Fibroblast of lung (primary cell): ENCODE results near the gene FAM47C. TPM values are rescaled to one million over a fixed set of nuclear protein-coding genes. Genes with fewer than 3 reads are reported as not detected.
"Not testable (repeated sequence)": the region's sequence is repeated elsewhere in the genome, so short reads cannot be mapped to it uniquely, and the experiment has no call there.

Experiments
- DNase-seq, 2 donors: peaks; one replicate each; pipeline versions ENCODE4 v3.0.0 to v3.0.0-alpha.2; 2010; ENCODE audit warnings: low read depth in 2 of 2
- H2AFZ ChIP-seq: 2 replicates; pipeline ENCODE4 v1.5.1; 2012; ENCODE audit warnings: low read length, control low read depth, inconsistent platforms
- H3K27ac ChIP-seq: 2 replicates; pipeline ENCODE4 v1.5.1; 2011; ENCODE audit warnings: low read length, control low read depth; ENCODE audit not compliant: insufficient read depth
- H3K27me3 ChIP-seq: 2 replicates; pipeline ENCODE4 v1.5.1; 2011; ENCODE audit warnings: mild to moderate bottlenecking, low read length; ENCODE audit not compliant: control insufficient read depth, insufficient read depth
- H3K36me3 ChIP-seq: 2 replicates; pipeline ENCODE4 v1.5.1; 2011; ENCODE audit warnings: low read length; ENCODE audit not compliant: control insufficient read depth, insufficient read depth
- H3K4me1 ChIP-seq: 2 replicates; pipeline ENCODE4 v1.5.1; 2011; ENCODE audit warnings: low read length; ENCODE audit not compliant: control insufficient read depth, insufficient read depth; ENCODE audit errors: extremely low read depth
- H3K4me2 ChIP-seq: 2 replicates; pipeline ENCODE4 v1.5.1; 2011; ENCODE audit warnings: low read length, control low read depth; ENCODE audit not compliant: insufficient read depth; ENCODE audit errors: extremely low read depth
- H3K4me3 ChIP-seq, 4 experiments: fragments of 200-600 bp in 1 of 4; sonication (generic) in 1 of 4; replicated peaks in 1 of 4; 2 replicates each; pipeline ENCODE4 v1.5.1; 2011 to 2016; ENCODE audit warnings: low read length in 4 of 4, low read depth in 3 of 4, mild to moderate bottlenecking in 3 of 4, control low read depth in 2 of 4, inconsistent platforms in 1 of 4, mixed read lengths in 1 of 4; ENCODE audit not compliant: insufficient read depth in 1 of 4; ENCODE audit errors: control extremely low read depth in 1 of 4
- H3K79me2 ChIP-seq: 2 replicates; pipeline ENCODE4 v1.5.1; 2012; ENCODE audit warnings: mild to moderate bottlenecking, low read length, inconsistent platforms; ENCODE audit not compliant: control insufficient read depth, insufficient read depth
- H3K9ac ChIP-seq: 2 replicates; pipeline ENCODE4 v1.5.1; 2011; ENCODE audit warnings: mild to moderate bottlenecking, low read length, control low read depth; ENCODE audit not compliant: insufficient read depth
- H3K9me3 ChIP-seq: 2 replicates; pipeline ENCODE4 v1.5.1; 2012; ENCODE audit warnings: low read depth, low read length; ENCODE audit not compliant: control insufficient read depth, insufficient read depth
- H4K20me1 ChIP-seq: 2 replicates; pipeline ENCODE4 v1.5.1; 2011; ENCODE audit warnings: low read length; ENCODE audit not compliant: control insufficient read depth, insufficient read depth; ENCODE audit errors: extremely low read depth
- polyA plus RNA-seq, 2 donors: library from polyadenylated mRNA; depleted of rRNA in 1 of 2; stranded (reverse) in 1 of 2; unstranded in 1 of 2; fragments of >200 nt; gene quantifications; 2 replicates each; pipeline ENCODE4 v1.2.1, GENCODE V29; 2011 to 2012; ENCODE audit warnings: missing spikeins in 1 of 2
- total RNA-seq: library from RNA; depleted of rRNA; stranded (reverse); fragments of >200 nt; gene quantifications from 2 replicates; pipeline ENCODE4 v1.2.1, GENCODE V29; 2014
- TF ChIP-seq, protein P1 (sequence below), 2 donors: IDR thresholded peaks in 1 of 2; conservative IDR thresholded peaks in 1 of 2; 1 replicate in 1 of 2; 2 replicates in 1 of 2; pipeline ENCODE4 v1.5.1; 2011 to 2012; ENCODE audit warnings: low read length in 2 of 2, control low read depth in 1 of 2, inconsistent platforms in 1 of 2, low read depth in 1 of 2, mild to moderate bottlenecking in 1 of 2

The FAM47C gene
- total and polyA plus RNA-seq, 2 donors (not counting 1 experiment from before 2014, with no cell fraction given) = not detected

DNA sequence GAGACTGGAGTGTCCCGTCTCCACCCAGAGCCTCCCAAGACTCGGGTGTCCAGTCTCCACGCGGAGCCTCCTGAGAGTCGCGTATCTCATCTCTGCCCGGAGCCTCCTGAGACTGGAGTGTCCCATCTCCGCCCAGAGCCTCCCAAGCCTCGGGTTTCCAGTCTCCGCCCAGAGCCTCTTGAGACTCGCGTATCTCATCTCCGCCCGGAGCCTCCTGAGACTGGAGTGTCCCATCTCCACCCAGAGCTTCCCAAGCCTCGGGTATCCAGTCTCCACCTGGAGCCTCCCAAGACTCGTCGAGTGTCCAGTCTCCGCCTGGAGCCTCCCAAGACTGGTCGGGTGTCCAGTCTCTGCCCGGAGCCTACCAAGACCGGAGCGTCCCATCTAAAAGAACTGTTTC, 2.3 kb downstream of the FAM47C start:
- Histone ChIP-seq H3K4me1 (no peaks in the 10 kb centered on the region), H3K27ac (no peak overlapping the region), H2AFZ (no peak overlapping the region), H3K4me2 (no peak overlapping the region), H3K27me3 (no peaks in the 10 kb centered on the region), H4K20me1 (no peaks in the 10 kb centered on the region), H3K9me3 (no peaks in the 10 kb centered on the region), H3K36me3 (no peaks in the 10 kb centered on the region), H3K79me2 (no peaks in the 10 kb centered on the region), H3K9ac (no peak overlapping the region), H3K4me3 (no peak overlapping the region)
- TF ChIP-seq, protein P1, sequence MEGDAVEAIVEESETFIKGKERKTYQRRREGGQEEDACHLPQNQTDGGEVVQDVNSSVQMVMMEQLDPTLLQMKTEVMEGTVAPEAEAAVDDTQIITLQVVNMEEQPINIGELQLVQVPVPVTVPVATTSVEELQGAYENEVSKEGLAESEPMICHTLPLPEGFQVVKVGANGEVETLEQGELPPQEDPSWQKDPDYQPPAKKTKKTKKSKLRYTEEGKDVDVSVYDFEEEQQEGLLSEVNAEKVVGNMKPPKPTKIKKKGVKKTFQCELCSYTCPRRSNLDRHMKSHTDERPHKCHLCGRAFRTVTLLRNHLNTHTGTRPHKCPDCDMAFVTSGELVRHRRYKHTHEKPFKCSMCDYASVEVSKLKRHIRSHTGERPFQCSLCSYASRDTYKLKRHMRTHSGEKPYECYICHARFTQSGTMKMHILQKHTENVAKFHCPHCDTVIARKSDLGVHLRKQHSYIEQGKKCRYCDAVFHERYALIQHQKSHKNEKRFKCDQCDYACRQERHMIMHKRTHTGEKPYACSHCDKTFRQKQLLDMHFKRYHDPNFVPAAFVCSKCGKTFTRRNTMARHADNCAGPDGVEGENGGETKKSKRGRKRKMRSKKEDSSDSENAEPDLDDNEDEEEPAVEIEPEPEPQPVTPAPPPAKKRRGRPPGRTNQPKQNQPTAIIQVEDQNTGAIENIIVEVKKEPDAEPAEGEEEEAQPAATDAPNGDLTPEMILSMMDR (conservative IDR thresholded peaks at IDR 0.05 in 1 of 2, IDR thresholded peaks at IDR 0.05 in 1 of 2; ENCODE audit: low read depth in 1 of 2, low read length in 2 of 2) = no peak
- DNase-seq = no peak

DNA sequence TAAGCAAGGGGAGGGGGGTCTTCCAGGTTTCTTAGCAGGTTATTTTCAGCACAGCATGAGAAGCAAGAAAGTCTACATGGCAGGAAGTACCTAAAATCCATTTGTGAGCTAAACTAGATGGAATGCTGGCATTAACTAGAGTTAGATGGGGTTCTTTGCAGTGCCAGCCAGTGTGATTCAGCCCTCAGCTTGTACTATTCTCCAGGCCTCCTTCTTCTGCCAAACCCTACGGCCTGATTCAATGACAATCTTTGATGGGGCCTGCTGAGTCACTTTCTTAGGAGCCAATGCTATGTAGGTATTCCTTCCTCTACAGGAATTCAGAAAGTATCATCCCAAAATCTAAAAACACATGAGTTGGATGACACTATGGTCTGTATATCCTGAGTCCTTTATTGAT, 26.1 kb downstream of the FAM47C start:
- not testable (repeated sequence) for H3K4me1 ChIP-seq, H4K20me1 ChIP-seq, H3K9ac ChIP-seq, H3K9me3 ChIP-seq, H3K4me3 ChIP-seq, H3K4me2 ChIP-seq, H2AFZ ChIP-seq, H3K79me2 ChIP-seq, H3K27me3 ChIP-seq, H3K27ac ChIP-seq, H3K36me3 ChIP-seq
- peak in 1 of 2 donors; percentile 4 for DNase-seq

DNA sequence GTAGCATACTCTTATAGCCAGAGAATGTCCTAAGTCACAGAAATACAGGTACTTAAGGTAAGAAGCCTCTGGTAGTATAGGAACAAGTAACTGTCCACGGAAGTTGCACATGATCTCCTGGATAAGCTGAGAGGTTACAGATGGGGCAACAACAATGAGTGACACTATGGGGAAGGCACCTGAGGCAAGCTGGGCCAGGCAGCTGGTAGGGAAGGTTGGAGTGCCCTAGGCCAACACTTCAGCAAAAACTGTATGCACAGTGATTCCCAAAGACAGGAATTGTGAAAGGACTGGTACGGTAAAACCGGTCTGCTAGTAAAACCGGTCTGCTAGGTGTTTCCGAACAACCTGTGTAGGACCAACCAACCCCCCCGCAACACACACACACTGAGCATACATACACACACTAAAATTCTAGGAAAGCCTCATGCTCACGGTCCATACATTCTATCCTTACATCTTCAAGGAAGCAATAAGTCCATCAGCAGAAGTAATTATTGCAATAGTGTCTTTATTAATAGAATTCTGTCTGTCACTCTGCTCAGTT, 28.6 kb downstream of the FAM47C start:
- H3K4me3 ChIP-seq, DNase-seq, H3K4me2 ChIP-seq, H3K79me2 ChIP-seq, H3K27ac ChIP-seq, H3K9ac ChIP-seq, H3K36me3 ChIP-seq, H2AFZ ChIP-seq, H3K27me3 ChIP-seq, H4K20me1 ChIP-seq, H3K9me3 ChIP-seq, H3K4me1 ChIP-seq: not testable (repeated sequence)

DNA sequence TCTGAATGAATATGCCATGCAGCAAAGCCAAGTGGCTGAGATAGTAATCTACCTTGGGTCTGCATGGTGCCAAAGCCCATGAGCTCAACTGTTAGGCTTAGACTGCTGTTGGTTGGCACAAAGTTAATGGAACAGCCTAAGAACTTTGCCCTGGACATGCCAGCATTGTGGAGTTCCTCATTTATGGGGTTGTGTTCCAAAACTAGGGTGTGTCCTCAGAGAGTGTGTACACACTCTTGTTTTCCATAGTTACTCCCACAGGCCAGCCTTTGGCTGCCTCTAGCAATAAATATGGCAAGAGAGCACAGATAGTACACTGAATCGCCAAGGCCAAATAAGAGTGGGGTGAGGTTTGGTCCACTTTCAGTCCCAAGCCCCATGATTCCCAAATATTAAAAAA, 30.6 kb downstream of the FAM47C start:
- not testable (repeated sequence) for H3K9ac ChIP-seq, H4K20me1 ChIP-seq, H3K79me2 ChIP-seq, H3K27ac ChIP-seq, H3K4me3 ChIP-seq, DNase-seq, H3K27me3 ChIP-seq, H3K36me3 ChIP-seq, H3K4me2 ChIP-seq, H3K4me1 ChIP-seq, H3K9me3 ChIP-seq, H2AFZ ChIP-seq

DNA sequence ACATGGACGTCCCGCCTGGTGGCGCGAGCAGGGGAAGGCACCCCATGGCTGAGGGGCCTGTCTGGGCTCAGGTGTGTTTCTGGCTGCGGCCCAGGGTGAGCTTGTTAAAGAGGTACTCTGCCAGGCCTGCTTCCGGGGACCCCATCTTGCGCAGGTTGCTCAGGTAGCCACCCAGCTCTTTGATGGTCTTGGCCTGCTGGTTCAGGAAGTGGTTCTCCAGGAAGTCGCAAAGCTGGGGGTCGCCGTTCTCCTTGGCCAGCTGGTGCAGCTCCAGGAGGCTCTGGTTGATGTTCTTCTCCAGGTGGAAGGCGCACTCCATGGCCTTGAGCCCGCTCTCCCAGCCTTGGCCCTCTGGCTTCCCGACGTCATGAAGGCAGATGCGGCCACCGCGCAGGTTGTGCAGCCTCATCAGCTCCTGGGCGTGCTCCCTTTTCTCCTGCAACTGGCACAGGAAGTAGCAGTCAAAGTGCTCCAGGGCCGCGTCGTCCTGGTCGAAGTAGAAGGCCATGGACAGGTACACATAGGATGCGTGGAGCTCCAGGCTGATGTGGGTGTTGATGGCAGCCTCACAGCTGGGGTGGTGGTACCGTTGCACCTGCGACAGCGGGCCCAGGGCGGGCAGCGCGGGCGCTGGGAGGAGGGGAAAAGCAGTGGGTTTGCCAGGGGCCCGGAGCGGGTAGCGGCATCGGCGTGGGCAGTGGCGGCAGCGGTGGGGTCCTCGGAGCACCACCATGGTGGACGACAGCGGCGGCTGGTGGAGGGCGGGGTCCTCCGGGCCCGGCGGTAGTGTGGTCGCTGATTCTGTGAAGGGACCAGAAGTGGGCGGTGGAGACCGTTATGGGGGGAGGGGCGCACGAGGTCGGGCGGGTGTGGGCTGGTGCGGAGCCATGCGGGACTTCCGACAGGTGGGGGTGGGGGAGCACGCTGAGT, 35.1 kb downstream of the FAM47C start:
- not testable (repeated sequence) for H3K27me3 ChIP-seq, H3K4me3 ChIP-seq, H3K9ac ChIP-seq, H2AFZ ChIP-seq, H3K79me2 ChIP-seq, H4K20me1 ChIP-seq, H3K4me1 ChIP-seq, H3K27ac ChIP-seq, DNase-seq, H3K9me3 ChIP-seq, H3K36me3 ChIP-seq, H3K4me2 ChIP-seq
